Natural killer cell (primary cell): ENCODE results near the gene PPP1R26. TPM values are rescaled to one million over a fixed set of nuclear protein-coding genes. Genes with fewer than 3 reads are reported as not detected.
A peak's percentile ranks its signal among the peaks of the same experiment; 100 is the strongest.

ENCODE experiments used
- ATAC-seq, 3 donors: fragments of 150-1000 bp in 2 of 3; fragments of 200-7000 bp in 1 of 3; cut with Tn5 transposase; 1 replicate in 1 of 3; 2 replicates in 2 of 3; pipeline ENCODE4 v1.10.0; 2021; ENCODE audit warnings: mild to moderate bottlenecking in 2 of 3, moderate library complexity in 2 of 3
- DNase-seq, 2 donors: peaks; one replicate each; pipeline versions ENCODE4 v3.0.0 to v3.0.0-alpha.2; 2013 to 2021; ENCODE audit warnings: mixed read lengths in 1 of 2
- H3K27ac ChIP-seq: one replicate; pipeline ENCODE4 v1.5.1; 2013; ENCODE audit warnings: mild to moderate bottlenecking, low read length
- H3K27me3 ChIP-seq: one replicate; pipeline ENCODE4 v1.6.1; 2013; ENCODE audit warnings: low read length; ENCODE audit not compliant: control insufficient read depth, insufficient read depth
- H3K36me3 ChIP-seq: one replicate; pipeline ENCODE4 v1.6.1; 2013; ENCODE audit warnings: low read length; ENCODE audit not compliant: control insufficient read depth, insufficient read depth
- H3K4me1 ChIP-seq: one replicate; pipeline ENCODE4 v1.6.1; 2013; ENCODE audit warnings: low read length; ENCODE audit not compliant: control insufficient read depth, insufficient read depth
- H3K4me3 ChIP-seq: one replicate; pipeline ENCODE4 v1.5.1; 2013; ENCODE audit warnings: low read length
- H3K9me3 ChIP-seq: one replicate; pipeline ENCODE4 v1.6.1; 2013; ENCODE audit warnings: low read length; ENCODE audit not compliant: control insufficient read depth, insufficient read depth
- H3K27ac Mint-ChIP-seq, 2 donors: one replicate each; pipeline ENCODE4 v1.8.0; 2022; ENCODE audit warnings: mild to moderate bottlenecking in 2 of 2, mixed read lengths in 2 of 2, moderate library complexity in 1 of 2
- H3K27me3 Mint-ChIP-seq, 2 donors: one replicate each; pipeline ENCODE4 v1.8.0; 2022; ENCODE audit warnings: low read depth in 2 of 2, mixed read lengths in 2 of 2
- H3K36me3 Mint-ChIP-seq: one replicate; pipeline ENCODE4 v1.8.0; 2022; ENCODE audit warnings: mixed read lengths
- H3K4me1 Mint-ChIP-seq, 2 donors: one replicate each; pipeline ENCODE4 v1.8.0; 2022; ENCODE audit warnings: mixed read lengths in 2 of 2
- H3K4me3 Mint-ChIP-seq: one replicate; pipeline ENCODE4 v1.8.0; 2022; ENCODE audit warnings: mild to moderate bottlenecking, moderate library complexity, mixed read lengths
- H3K9me3 Mint-ChIP-seq, 2 donors: one replicate each; pipeline ENCODE4 v1.8.0; 2022; ENCODE audit warnings: mixed read lengths in 2 of 2
- CTCF ChIP-seq: fragments of 200-600 bp; IDR thresholded peaks from one replicate; pipeline ENCODE4 v1.8.0; 2022; ENCODE audit warnings: antibody characterized with exemption
- WGBS: methylation state at CpG from one replicate; pipeline ENCODE4 v1.1.7; 2013; ENCODE audit warnings: missing lambda C conversion rate; ENCODE audit not compliant: insufficient coverage; 5-methylcytosine and 5-hydroxymethylcytosine counted together
- intact Hi-C: fragments of 100-400 bp; cut with micrococcal nuclease; formaldehyde crosslinking; loops from one replicate; pipeline ENCODE4 v1.14.2; 2022
- total RNA-seq, 4 donors: library from RNA; stranded (reverse); fragments of 120-200 nt in 1 of 4; gene quantifications; one replicate each; pipeline versions ENCODE4 v1.2.3 to v1.2.4, GENCODE V29; 2013 to 2022

The PPP1R26 gene
- total RNA-seq, 3 donors from 2014 or later (not counting 1 experiment from before 2014, with no cell fraction given), result 3.2 to 5.3 (median 3.6) TPM

- peaks cover 5% of the 10 kb centered on the region for H3K4me1 ChIP-seq
- peaks cover 5% of the 10 kb centered on the region in 2 donors for H3K4me1 Mint-ChIP-seq
- H3K4me3 ChIP-seq, result no peak overlapping the region
- H3K27ac ChIP-seq, result no peak overlapping the region
- TF ChIP-seq CTCF, result no peak
- ATAC-seq, result no peak
- no peaks in the 10 kb centered on the region for H3K36me3 Mint-ChIP-seq
- WGBS, result 82% methylated on average over 12 of the region's 12 CpGs
- intact Hi-C loops, result no loop called here
- no peak for DNase-seq
- H3K27ac Mint-ChIP-seq, result no peak overlapping the region
- no peaks in the 10 kb centered on the region for H3K9me3 Mint-ChIP-seq
- H3K36me3 ChIP-seq, result no peaks in the 10 kb centered on the region
- no peaks in the 10 kb centered on the region for H3K27me3 ChIP-seq
- no peaks in the 10 kb centered on the region for H3K9me3 ChIP-seq
- H3K27me3 Mint-ChIP-seq, result peaks cover 9 to 13% of the 10 kb centered on the region in 2 donors
- no peak overlapping the region for H3K4me3 Mint-ChIP-seq
Observed at GRCh38 chr9:135473972-135474543, 5.5 kb upstream of the PPP1R26 start.

GRCh38 chr9:135474915-135475314 is 4.7 kb upstream of the PPP1R26 start:
- Mint-ChIP-seq H3K4me3 (no peak overlapping the region), H3K9me3 (no peaks in the 10 kb centered on the region), H3K27me3 (peaks cover 8 to 13% of the 10 kb centered on the region in 2 donors), H3K36me3 (no peaks in the 10 kb centered on the region), H3K27ac (no peak overlapping the region), H3K4me1 (peaks cover 5% of the 10 kb centered on the region in 2 donors)
- intact Hi-C loops, result no loop called here
- no peaks in the 10 kb centered on the region for H3K9me3 ChIP-seq
- no peaks in the 10 kb centered on the region for H3K27me3 ChIP-seq
- H3K4me1 ChIP-seq, result peaks cover 5% of the 10 kb centered on the region
- peak in 1 of 3 donors; percentile 46 for ATAC-seq
- no peak for TF ChIP-seq CTCF
- no peak overlapping the region for H3K4me3 ChIP-seq
- H3K27ac ChIP-seq, result no peak overlapping the region
- 16% methylated on average over 11 of the region's 12 CpGs for WGBS
- no peaks in the 10 kb centered on the region for H3K36me3 ChIP-seq
- peak in 1 of 2 donors; percentile 32 for DNase-seq

- H3K27ac ChIP-seq, result no peak overlapping the region
- H3K27me3 ChIP-seq, result no peaks in the 10 kb centered on the region
- no peaks in the 10 kb centered on the region for H3K36me3 Mint-ChIP-seq
- no peaks in the 10 kb centered on the region for H3K36me3 ChIP-seq
- ATAC-seq, result no peak
- peaks cover 20% of the 10 kb centered on the region for H3K4me1 ChIP-seq
- intact Hi-C loops, result no loop called here
- no peak overlapping the region for H3K27ac Mint-ChIP-seq
- no peaks in the 10 kb centered on the region for H3K9me3 Mint-ChIP-seq
- H3K4me3 ChIP-seq, result no peak overlapping the region
- no peak overlapping the region for H3K4me3 Mint-ChIP-seq
- 86% methylated on average over 10 of the region's 10 CpGs for WGBS
- no peak for DNase-seq
- no peaks in the 10 kb centered on the region for H3K9me3 ChIP-seq
- H3K27me3 Mint-ChIP-seq, result peaks cover 0 to 8% of the 10 kb centered on the region in 2 donors
- TF ChIP-seq CTCF, result no peak
- H3K4me1 Mint-ChIP-seq, result peaks cover 5 to 9% of the 10 kb centered on the region in 2 donors
Observed at GRCh38 chr9:135476561-135477355, 2.8 kb upstream of the PPP1R26 start.
